Mesenchymal stem cell (in vitro differentiated cells and primary cell): ENCODE measurements around the gene CHMP4A. TPM values are rescaled to one million over a fixed set of nuclear protein-coding genes. Genes with fewer than 3 reads are reported as not detected.

Source experiments
- small RNA-seq: library from polyadenylated mRNA; stranded (forward); fragments of <200 nt; extraction: miRNeasy Mini kit (QIAGEN cat#:217004); gene quantifications from one replicate; pipeline ENCODE3, GENCODE V24; 2013; ENCODE audit warnings: low read depth

The CHMP4A gene

Small RNA genes lying within 50 kb of the gene (small RNA-seq; reads per million reads assigned to genes)
- gene AL136295.4 (not detected), gene CHMP4A (not detected), gene IPO4 (not detected), gene IRF9 (not detected), gene MDP1 (not detected)
